Activated CD8-positive, alpha-beta memory T cell treated with anti-CD3 and anti-CD28 coated beads, Interleukin-2, amount 50 U/mL, for 24 hours (primary cell): ENCODE measurements around the gene CACNA1I.

Source experiments
- DNase-seq: peaks from one replicate; pipeline ENCODE4 v3.0.0-alpha.2; 2020; ENCODE audit errors: extremely low read depth

CACNA1I gene

DNA sequence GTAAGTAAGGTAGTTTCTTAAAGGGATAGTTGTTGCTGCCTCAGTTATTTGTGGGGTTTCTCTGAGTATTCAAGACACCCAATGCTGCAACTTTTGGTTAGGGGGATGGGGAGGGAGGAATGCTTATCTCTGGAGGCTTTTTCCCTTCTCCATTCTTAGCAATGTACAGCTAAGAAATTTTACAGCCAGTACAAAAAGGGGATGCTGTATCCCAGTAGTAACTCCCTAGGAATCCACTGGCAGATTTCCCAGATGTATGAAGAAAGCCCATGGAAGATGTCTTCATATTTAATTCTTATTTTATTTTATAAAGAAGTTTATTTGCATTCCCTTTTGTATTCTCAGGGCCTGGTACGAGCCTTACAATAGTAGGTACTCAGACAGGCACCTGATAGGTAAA is 168.2 kb downstream of the CACNA1I start:
- no peak for DNase-seq
